Measurements from ENCODE around the gene MZB1. TPM values are rescaled to one million over a fixed set of nuclear protein-coding genes. Genes with fewer than 3 reads are reported as not detected.
"Not testable (repeated sequence)": the region's sequence is repeated elsewhere in the genome, so short reads cannot be mapped to it uniquely, and the experiment has no call there.

MZB1 gene
- total RNA-seq, 1 donor from 2014 or later: 7.8 TPM

DNA sequence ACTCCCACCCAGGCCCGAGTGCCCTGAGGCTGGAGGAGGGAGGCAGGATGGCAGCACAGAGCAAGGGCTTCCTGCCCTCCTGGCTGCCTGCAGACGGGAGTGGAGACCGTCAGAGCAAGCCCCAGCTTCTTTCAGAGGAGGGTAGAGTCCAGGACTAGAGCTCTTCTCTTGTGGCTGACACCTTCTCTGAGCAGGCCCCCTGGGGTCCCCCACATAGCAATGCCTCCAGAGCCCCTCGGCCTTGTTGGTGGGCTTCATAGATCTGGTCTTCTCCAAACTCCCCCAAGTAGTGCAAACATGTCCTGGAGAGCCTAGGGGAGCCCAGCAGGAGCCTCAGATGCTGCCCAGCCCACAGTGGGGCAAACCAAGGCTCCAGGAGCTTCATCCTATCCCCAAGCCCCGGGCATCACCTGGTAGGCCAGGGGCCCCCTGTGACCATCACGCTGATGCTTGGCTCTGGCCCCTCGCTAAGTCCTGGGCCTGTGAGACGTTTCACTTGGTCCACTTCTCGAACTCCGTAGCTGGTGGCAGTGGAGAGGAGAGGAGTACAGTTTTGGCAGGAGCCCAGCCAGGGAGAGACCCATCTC, 2.0 kb downstream of the MZB1 start:
- intact Hi-C loops (cut with DNase I): no loop called here
- DNase-seq: no peak
- Histone ChIP-seq H3K9me3 (no peaks in the 10 kb centered on the region), H3K27me3 (ENCODE audit: low read depth) (peaks cover 1% of the 10 kb centered on the region), H3K27ac (no peak overlapping the region), H3K36me3 (no peaks in the 10 kb centered on the region), H3K4me3 (no peak overlapping the region), H3K4me1 (peaks cover 26% of the 10 kb centered on the region)
- TF ChIP-seq, protein P1, sequence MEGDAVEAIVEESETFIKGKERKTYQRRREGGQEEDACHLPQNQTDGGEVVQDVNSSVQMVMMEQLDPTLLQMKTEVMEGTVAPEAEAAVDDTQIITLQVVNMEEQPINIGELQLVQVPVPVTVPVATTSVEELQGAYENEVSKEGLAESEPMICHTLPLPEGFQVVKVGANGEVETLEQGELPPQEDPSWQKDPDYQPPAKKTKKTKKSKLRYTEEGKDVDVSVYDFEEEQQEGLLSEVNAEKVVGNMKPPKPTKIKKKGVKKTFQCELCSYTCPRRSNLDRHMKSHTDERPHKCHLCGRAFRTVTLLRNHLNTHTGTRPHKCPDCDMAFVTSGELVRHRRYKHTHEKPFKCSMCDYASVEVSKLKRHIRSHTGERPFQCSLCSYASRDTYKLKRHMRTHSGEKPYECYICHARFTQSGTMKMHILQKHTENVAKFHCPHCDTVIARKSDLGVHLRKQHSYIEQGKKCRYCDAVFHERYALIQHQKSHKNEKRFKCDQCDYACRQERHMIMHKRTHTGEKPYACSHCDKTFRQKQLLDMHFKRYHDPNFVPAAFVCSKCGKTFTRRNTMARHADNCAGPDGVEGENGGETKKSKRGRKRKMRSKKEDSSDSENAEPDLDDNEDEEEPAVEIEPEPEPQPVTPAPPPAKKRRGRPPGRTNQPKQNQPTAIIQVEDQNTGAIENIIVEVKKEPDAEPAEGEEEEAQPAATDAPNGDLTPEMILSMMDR (IDR thresholded peaks at IDR 0.05): no peak
- ATAC-seq: no peak

DNA sequence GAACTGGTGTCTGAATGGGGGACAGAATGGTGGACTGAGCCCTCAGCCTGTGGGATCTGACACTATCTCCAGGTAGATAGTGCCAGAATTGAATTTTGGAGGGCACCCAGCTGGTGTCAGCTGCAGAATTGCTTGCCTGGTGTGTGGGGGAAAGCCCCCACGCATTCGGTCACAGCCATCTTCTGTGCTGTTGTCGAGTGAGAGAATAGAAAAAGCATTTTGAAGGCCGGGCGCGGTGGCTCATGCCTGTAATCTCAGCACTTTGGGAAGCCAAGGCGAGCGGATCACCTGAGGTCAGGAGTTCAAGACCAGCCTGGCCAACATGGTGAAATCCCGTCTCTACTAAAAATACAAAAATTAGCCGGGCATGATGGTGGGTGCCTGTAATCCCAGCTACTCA, 2.8 kb downstream of the MZB1 start:
- DNase-seq; ATAC-seq; intact Hi-C loops (cut with DNase I): not testable (repeated sequence)

DNA sequence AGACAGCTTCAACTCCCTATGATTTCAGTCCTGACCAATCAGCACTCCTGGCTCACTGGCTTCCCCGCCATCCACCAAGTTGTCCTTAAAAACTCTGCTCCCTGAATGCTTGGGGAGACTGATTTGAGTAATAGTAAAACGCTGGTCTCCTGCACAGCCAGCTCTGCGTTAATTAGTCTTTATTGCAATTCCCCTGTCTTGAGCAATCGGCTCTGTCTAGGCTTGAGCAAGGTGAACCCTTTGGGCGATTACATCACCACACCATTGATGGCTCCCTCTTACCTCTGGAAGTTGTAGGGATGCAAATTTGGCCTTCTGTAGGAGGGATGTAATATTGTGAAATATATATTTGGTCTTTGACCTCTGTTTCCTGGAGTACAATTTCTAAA, 3.7 kb downstream of the MZB1 start:
- H3K9me3 ChIP-seq: no peaks in the 10 kb centered on the region
- TF ChIP-seq, protein P1 (IDR thresholded peaks at IDR 0.05): no peak
- intact Hi-C loops (cut with DNase I): no loop called here
- no peaks in the 10 kb centered on the region for H3K36me3 ChIP-seq
- H3K27ac ChIP-seq: no peak overlapping the region
- ATAC-seq (no peak), DNase-seq (no peak)
- H3K4me1 ChIP-seq: peaks cover 18% of the 10 kb centered on the region
- H3K4me3 ChIP-seq: no peak overlapping the region
- no peaks in the 10 kb centered on the region for H3K27me3 ChIP-seq (ENCODE audit: low read depth)

More for the DNA sequence above, 2.8 kb downstream of the MZB1 start:
- not testable (repeated sequence) for H3K4me3 ChIP-seq; H3K9me3 ChIP-seq; H3K36me3 ChIP-seq; H3K27me3 ChIP-seq (ENCODE audit: low read depth); H3K27ac ChIP-seq
- peaks cover 24% of the 10 kb centered on the region for H3K4me1 ChIP-seq

- Histone ChIP-seq H3K36me3 (no peaks in the 10 kb centered on the region), H3K27me3 (ENCODE audit: low read depth) (no peaks in the 10 kb centered on the region), H3K4me3 (peak overlapping the region; percentile 54), H3K27ac (peak overlapping the region; percentile 80), H3K4me1 (peaks cover 18% of the 10 kb centered on the region), H3K9me3 (no peaks in the 10 kb centered on the region)
- DNase-seq: no peak
- ATAC-seq: peak in 1 of 2 donors; percentile 39
- TF ChIP-seq, protein P1 (IDR thresholded peaks at IDR 0.05): peak; percentile 15
- intact Hi-C loops (cut with DNase I): no loop called here
Observed at GRCh38 chr5:139385061-139386049, 4.4 kb downstream of the MZB1 start.

DNA sequence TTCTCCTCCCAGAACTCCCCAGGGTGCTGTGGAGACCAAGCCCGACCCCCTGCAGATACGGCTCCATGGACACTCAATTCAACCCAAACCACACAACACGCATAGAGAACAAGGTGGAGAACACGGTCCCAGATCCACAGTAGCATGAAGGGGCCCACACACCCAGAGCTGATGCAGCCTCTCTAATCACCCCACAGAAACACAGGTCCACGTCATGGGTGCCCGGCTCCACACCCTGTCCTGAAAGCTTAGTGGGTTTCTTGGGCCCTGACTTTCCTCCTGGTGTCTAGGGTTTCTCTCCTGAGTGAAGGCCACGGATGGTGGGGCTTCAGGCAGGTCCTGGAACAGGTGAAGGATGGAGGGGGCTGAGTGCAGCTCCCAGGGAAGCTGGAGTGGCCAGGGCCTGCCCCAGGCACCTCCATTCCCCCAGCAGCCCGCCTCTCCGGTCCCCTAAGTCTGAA, 5.1 kb downstream of the MZB1 start:
- intact Hi-C loops (cut with DNase I): no loop called here
- Histone ChIP-seq H3K4me3 (peak overlapping the region; percentile 54), H3K27ac (peak overlapping the region; percentile 80), H3K36me3 (no peaks in the 10 kb centered on the region), H3K9me3 (no peaks in the 10 kb centered on the region), H3K27me3 (ENCODE audit: low read depth) (no peaks in the 10 kb centered on the region), H3K4me1 (peaks cover 18% of the 10 kb centered on the region)
- TF ChIP-seq, protein P1 (IDR thresholded peaks at IDR 0.05): no peak
- no peak for DNase-seq
- no peak for ATAC-seq
